ENCODE results near the gene FXYD1.
A peak's percentile ranks its signal among the peaks of the same experiment; 100 is the strongest.
"Not testable (repeated sequence)": the region's sequence is repeated elsewhere in the genome, so short reads cannot be mapped to it uniquely, and the experiment has no call there.

Gene FXYD1

GRCh38 chr19:35125270-35125717 is 13.3 kb upstream of the FXYD1 start:
- Mint-ChIP-seq H3K4me1 (ENCODE audit: low read depth) (peaks cover 50% of the 10 kb centered on the region), H3K27ac (peak overlapping the region; percentile 88), H3K36me3 (ENCODE audit: low read depth) (peaks cover 5% of the 10 kb centered on the region), H3K27me3 (peaks cover 9% of the 10 kb centered on the region), H3K9me3 (no peaks in the 10 kb centered on the region), H3K4me3 (no peak overlapping the region)
- intact Hi-C loops (cut with micrococcal nuclease) = no loop called here

GRCh38 chr19:35125749-35126623 is 12.6 kb upstream of the FXYD1 start:
- Mint-ChIP-seq H3K9me3 (no peaks in the 10 kb centered on the region), H3K36me3 (ENCODE audit: low read depth) (peaks cover 5% of the 10 kb centered on the region), H3K4me3 (no peak overlapping the region), H3K27me3 (peaks cover 9% of the 10 kb centered on the region), H3K4me1 (ENCODE audit: low read depth) (peaks cover 43% of the 10 kb centered on the region), H3K27ac (peak overlapping the region; percentile 88)
- intact Hi-C loops (cut with micrococcal nuclease) = no loop called here

- Mint-ChIP-seq H3K9me3 (no peaks in the 10 kb centered on the region), H3K4me1 (ENCODE audit: low read depth) (peaks cover 37% of the 10 kb centered on the region), H3K27me3 (peaks cover 9% of the 10 kb centered on the region), H3K4me3 (no peak overlapping the region), H3K27ac (no peak overlapping the region), H3K36me3 (ENCODE audit: low read depth) (peaks cover 5% of the 10 kb centered on the region)
- intact Hi-C loops (cut with micrococcal nuclease) = no loop called here
Observed at GRCh38 chr19:35126624-35126959, 12.0 kb upstream of the FXYD1 start.

GRCh38 chr19:35127871-35128270 is 10.8 kb upstream of the FXYD1 start:
- no peak overlapping the region for H3K27ac Mint-ChIP-seq
- H3K4me3 Mint-ChIP-seq = no peak overlapping the region
- peaks cover 29% of the 10 kb centered on the region for H3K4me1 Mint-ChIP-seq (ENCODE audit: low read depth)
- intact Hi-C loops (cut with micrococcal nuclease) = no loop called here
- peaks cover 5% of the 10 kb centered on the region for H3K36me3 Mint-ChIP-seq (ENCODE audit: low read depth)
- H3K9me3 Mint-ChIP-seq = no peaks in the 10 kb centered on the region
- peaks cover 17% of the 10 kb centered on the region for H3K27me3 Mint-ChIP-seq

GRCh38 chr19:35128398-35129057 is 10.1 kb upstream of the FXYD1 start:
- Mint-ChIP-seq H3K4me1 (ENCODE audit: low read depth) (peaks cover 24% of the 10 kb centered on the region), H3K27me3 (peaks cover 19% of the 10 kb centered on the region), H3K9me3 (no peaks in the 10 kb centered on the region), H3K36me3 (ENCODE audit: low read depth) (peaks cover 5% of the 10 kb centered on the region), H3K27ac (no peak overlapping the region), H3K4me3 (no peak overlapping the region)
- intact Hi-C loops (cut with micrococcal nuclease) = no loop called here

- H3K36me3 Mint-ChIP-seq (ENCODE audit: low read depth); H3K9me3 Mint-ChIP-seq; intact Hi-C loops (cut with micrococcal nuclease); H3K27ac Mint-ChIP-seq; H3K4me3 Mint-ChIP-seq: not testable (repeated sequence)
- Mint-ChIP-seq H3K27me3 (peaks cover 22% of the 10 kb centered on the region), H3K4me1 (ENCODE audit: low read depth) (peaks cover 11% of the 10 kb centered on the region)
Observed at GRCh38 chr19:35129724-35130274, 8.8 kb upstream of the FXYD1 start.

- intact Hi-C loops (cut with micrococcal nuclease) = no loop called here
- Mint-ChIP-seq H3K4me1 (ENCODE audit: low read depth) (peaks cover 5% of the 10 kb centered on the region), H3K27me3 (peaks cover 18% of the 10 kb centered on the region), H3K9me3 (no peaks in the 10 kb centered on the region), H3K36me3 (ENCODE audit: low read depth) (no peaks in the 10 kb centered on the region), H3K4me3 (no peak overlapping the region), H3K27ac (no peak overlapping the region)
Observed at GRCh38 chr19:35130761-35131720, 7.6 kb upstream of the FXYD1 start.

GRCh38 chr19:35132254-35132653 is 6.4 kb upstream of the FXYD1 start:
- no peak overlapping the region for H3K27ac Mint-ChIP-seq
- H3K27me3 Mint-ChIP-seq = peaks cover 22% of the 10 kb centered on the region
- H3K9me3 Mint-ChIP-seq = no peaks in the 10 kb centered on the region
- intact Hi-C loops (cut with micrococcal nuclease) = no loop called here
- H3K4me3 Mint-ChIP-seq = no peak overlapping the region
- H3K4me1 Mint-ChIP-seq (ENCODE audit: low read depth) = peaks cover 5% of the 10 kb centered on the region
- H3K36me3 Mint-ChIP-seq (ENCODE audit: low read depth) = no peaks in the 10 kb centered on the region

GRCh38 chr19:35133826-35134225 is 4.8 kb upstream of the FXYD1 start:
- Mint-ChIP-seq H3K4me3 (no peak overlapping the region), H3K27me3 (peaks cover 28% of the 10 kb centered on the region), H3K9me3 (no peaks in the 10 kb centered on the region), H3K4me1 (ENCODE audit: low read depth) (peaks cover 7% of the 10 kb centered on the region), H3K27ac (no peak overlapping the region), H3K36me3 (ENCODE audit: low read depth) (no peaks in the 10 kb centered on the region)
- intact Hi-C loops (cut with micrococcal nuclease) = no loop called here

GRCh38 chr19:35134601-35135242 is 3.9 kb upstream of the FXYD1 start, which contains the start of gene LGI4:
Gene LGI4 (minus strand): TSS chr19:35135059. CDS start chr19:35134680, 379 bp downstream.
- intact Hi-C loops (cut with micrococcal nuclease) = loop anchor here (1.0 kb wide), 2 partner anchors 20 to 67 kb away; no protein-coding TSS in a partner anchor
- Mint-ChIP-seq H3K27me3 (peaks cover 33% of the 10 kb centered on the region), H3K4me1 (ENCODE audit: low read depth) (peaks cover 16% of the 10 kb centered on the region), H3K4me3 (no peak within 1 kb of the TSS), H3K36me3 (ENCODE audit: low read depth) (no peaks in the 10 kb centered on the region), H3K27ac (no peak within 1 kb of the TSS), H3K9me3 (no peaks in the 10 kb centered on the region)

- intact Hi-C loops (cut with micrococcal nuclease) = loop anchor here (1.0 kb wide), 2 partner anchors 21 to 68 kb away; no protein-coding TSS in a partner anchor
Observed at GRCh38 chr19:35135389-35135909, 3.2 kb upstream of the FXYD1 start.

GRCh38 chr19:35136231-35136630 is 2.4 kb upstream of the FXYD1 start:
- Mint-ChIP-seq H3K4me1 (ENCODE audit: low read depth) (peaks cover 29% of the 10 kb centered on the region), H3K4me3 (no peak overlapping the region), H3K36me3 (ENCODE audit: low read depth) (no peaks in the 10 kb centered on the region), H3K27ac (no peak overlapping the region), H3K9me3 (no peaks in the 10 kb centered on the region), H3K27me3 (peaks cover 43% of the 10 kb centered on the region)
- intact Hi-C loops (cut with micrococcal nuclease) = no loop called here

More at GRCh38 chr19:35135389-35135909, 3.2 kb upstream of the FXYD1 start:
- Mint-ChIP-seq H3K27me3 (peaks cover 37% of the 10 kb centered on the region), H3K9me3 (no peaks in the 10 kb centered on the region), H3K4me1 (ENCODE audit: low read depth) (peaks cover 21% of the 10 kb centered on the region), H3K36me3 (ENCODE audit: low read depth) (no peaks in the 10 kb centered on the region), H3K27ac (no peak overlapping the region), H3K4me3 (no peak overlapping the region)

Measured in dendritic cell treated with granulocyte-macrophage colony-stimulating factor and Interleukin-4, amounts not matched to agents 40 ng/mL and 50 ng/mL, for 4 days (primary cell).